ENCODE data around the gene INTS6.

DNA sequence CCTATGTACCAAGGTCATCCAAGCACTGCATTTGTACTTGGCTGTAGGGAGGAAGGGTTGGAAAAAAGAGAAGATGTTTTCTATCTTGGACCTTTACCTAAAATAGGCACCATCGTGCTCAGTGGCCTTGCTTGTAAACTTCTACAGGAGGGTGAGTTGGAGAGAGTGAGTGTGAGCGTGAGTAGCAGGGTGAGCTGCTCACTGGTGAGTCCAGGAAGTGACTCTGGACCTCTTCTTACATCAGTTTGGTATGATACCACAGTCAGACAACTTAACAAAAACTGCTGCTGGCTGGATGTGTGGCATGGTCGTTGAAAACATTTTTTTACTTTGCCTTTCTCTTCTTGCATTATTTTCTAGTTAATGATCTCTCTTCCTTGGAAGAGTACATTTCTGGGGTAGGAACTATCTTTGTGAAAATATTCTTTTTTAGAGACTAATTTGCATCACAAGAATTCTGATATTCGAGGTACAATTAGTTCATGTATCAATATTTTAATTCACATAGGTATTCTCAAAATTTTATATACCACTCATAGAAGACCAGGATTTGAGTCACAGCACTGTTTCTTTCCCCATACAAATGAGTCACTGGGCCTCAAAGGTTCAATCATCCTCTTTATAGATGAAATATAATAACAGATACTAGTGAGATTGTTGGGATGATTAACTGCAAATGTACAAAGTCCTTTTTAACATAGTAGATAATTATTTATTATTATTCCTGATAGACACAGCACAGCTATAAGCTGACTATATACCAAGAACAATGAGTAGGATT, 112.7 kb downstream of the INTS6 start:
- TF ChIP-seq, protein P1, sequence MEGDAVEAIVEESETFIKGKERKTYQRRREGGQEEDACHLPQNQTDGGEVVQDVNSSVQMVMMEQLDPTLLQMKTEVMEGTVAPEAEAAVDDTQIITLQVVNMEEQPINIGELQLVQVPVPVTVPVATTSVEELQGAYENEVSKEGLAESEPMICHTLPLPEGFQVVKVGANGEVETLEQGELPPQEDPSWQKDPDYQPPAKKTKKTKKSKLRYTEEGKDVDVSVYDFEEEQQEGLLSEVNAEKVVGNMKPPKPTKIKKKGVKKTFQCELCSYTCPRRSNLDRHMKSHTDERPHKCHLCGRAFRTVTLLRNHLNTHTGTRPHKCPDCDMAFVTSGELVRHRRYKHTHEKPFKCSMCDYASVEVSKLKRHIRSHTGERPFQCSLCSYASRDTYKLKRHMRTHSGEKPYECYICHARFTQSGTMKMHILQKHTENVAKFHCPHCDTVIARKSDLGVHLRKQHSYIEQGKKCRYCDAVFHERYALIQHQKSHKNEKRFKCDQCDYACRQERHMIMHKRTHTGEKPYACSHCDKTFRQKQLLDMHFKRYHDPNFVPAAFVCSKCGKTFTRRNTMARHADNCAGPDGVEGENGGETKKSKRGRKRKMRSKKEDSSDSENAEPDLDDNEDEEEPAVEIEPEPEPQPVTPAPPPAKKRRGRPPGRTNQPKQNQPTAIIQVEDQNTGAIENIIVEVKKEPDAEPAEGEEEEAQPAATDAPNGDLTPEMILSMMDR (IDR thresholded peaks at IDR 0.05): no peak
- no peak for TF ChIP-seq POLR2A (IDR thresholded peaks at IDR 0.05)
